Iris pigment epithelial cell (primary cell): Measurements from ENCODE around the gene DNM3.

Source experiments
- DNase-seq: peaks from one replicate; pipeline ENCODE4 v3.0.0-alpha.2; 2011; ENCODE audit warnings: low read depth

Gene DNM3

GRCh38 chr1:172395576-172395975 is 554.3 kb downstream of the DNM3 start:
- DNase-seq, result no peak

DNA sequence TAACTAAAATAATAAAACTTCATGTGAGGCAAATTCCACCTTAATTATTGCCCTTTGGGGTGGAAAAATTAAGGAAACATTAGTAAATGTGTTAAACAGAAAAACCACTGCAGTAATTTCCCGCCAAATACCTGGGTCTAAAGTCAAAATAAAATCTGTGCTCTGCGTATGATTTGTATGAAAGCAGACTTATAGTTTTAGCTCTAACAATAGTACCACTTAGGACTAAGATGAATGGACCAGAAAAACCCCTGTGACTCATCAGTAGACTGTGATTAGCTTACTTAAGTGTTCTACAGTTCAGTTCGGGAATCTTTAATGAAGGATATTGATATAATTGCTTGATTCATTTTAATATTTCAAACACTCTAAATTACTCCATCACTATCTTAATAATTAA is 555.9 kb downstream of the DNM3 start:
- peak; percentile 79 for DNase-seq

GRCh38 chr1:172397633-172398032 is 556.3 kb downstream of the DNM3 start:
- DNase-seq, result no peak

GRCh38 chr1:172398193-172398592 is 556.9 kb downstream of the DNM3 start:
- peak; percentile 54 for DNase-seq

DNA sequence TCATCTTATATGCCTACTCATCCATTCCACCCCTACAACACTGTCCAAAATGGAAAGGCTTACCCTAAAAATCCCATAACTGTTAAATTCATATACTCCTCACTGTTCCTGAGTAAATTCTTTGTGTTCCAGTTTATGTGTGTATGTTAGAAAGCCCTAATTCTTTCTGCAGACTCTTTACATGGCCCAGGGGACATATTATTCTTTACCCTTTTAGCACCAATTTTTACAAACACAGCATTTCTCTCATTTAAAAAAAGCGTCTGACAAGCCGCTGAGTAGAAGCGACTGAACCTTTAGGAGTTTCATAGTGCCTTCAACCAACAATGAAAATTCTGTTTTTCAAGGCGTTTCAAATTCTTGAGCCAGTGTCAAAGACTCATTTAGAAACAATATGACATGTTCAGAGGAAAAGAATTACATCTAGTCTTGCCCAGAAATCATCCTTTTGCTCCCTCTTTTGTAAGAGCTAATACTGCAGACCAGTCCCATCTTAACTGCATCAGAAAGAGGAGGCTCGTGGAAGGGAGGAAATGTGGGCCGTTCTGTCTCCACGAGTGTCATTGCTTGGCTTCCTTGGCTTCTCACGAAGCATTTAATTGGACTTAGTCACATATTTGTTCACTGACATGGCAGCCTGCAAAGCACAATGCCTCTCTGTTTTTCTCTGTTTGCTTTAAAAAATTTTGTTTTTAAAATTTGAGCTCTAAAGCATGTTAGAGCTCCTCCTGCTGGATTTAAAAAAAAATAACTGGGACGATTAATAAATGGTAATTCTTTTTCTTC is 557.9 kb downstream of the DNM3 start:
- peak; percentile 91 for DNase-seq

GRCh38 chr1:172399756-172400721 is 558.7 kb downstream of the DNM3 start:
- no peak for DNase-seq

GRCh38 chr1:172400722-172401105 is 559.4 kb downstream of the DNM3 start:
- no peak for DNase-seq

- DNase-seq, result no peak
Measured at GRCh38 chr1:172401477-172401876, 560.2 kb downstream of the DNM3 start.

- no peak for DNase-seq
Measured at GRCh38 chr1:172401892-172402291, 560.6 kb downstream of the DNM3 start.

- DNase-seq, result no peak
Measured at GRCh38 chr1:172402878-172403569, 561.7 kb downstream of the DNM3 start.

DNA sequence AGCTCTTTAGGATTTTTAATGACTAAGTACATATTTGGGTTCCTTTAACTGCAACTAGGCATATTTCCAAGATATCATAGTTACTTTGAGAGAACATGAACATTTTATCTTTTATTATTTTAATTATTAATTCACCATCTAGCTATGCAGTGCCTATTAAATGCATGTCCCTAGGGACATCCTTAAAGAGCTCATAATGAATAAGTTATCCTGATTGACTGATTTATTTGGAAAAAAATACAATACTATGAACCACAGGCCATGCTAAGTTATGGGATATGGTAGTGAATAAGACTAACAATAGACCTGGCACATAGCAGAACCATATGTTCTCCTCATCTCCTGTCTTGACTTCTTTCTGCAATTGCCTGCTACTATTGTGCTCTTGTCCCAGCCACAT is 562.8 kb downstream of the DNM3 start:
- no peak for DNase-seq

- DNase-seq, result no peak
Measured at GRCh38 chr1:172405912-172406311, 564.6 kb downstream of the DNM3 start.

DNA sequence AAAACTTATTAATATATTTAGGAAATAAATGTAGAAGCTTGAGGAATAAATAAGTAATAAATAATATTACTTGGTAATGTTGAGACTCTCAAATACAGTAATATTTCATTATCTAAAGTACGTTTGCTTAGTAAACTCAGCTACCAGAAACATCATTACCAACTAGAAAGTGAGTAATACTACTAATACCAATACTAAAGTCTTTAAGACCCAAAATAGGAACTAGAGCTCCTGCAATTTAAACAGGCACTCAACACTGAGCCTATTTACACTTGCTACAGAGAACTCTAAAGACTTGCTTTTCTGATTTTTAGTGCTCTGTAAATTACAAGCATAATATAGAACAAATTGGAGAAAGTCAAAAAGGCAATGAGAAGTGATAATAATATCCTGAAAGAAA is 565.7 kb downstream of the DNM3 start:
- no peak for DNase-seq

DNA sequence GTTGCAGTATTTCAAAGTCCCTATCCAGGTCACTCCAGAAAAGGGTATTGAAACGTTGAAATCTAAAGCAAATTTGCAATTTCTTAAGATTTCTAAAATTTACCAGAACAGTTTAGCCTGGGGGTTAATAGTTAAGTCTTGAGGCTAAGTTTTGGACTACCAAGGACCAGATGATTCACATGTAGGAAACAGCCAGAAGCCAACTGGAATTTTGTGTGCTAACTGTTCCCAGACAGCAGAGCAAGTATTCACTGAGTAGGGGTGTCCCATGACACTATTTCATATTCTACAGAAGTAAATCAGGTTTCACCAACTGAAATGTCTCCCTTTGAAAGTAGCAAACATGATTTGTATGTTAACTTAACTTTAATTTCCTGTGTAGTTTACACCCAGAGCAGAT is 567.7 kb downstream of the DNM3 start:
- peak; percentile 67 for DNase-seq

DNA sequence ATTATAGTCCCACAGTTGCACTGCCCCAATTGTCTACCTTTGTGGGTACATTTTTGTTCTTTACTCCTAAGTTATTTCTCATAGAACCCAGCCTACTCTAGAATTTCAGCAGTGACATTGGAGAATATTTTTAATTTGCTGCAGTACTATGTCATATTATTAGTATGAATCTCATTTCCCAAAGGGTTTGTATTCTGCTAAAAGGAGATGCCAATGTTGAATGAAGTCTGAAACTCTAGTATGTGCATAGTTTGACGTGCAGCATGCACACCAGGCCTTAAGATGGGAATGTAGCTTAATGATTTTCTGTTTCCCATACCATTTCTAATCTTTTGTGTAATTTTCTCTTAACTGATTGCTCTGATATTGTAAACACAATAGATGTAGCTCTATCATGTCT is 568.7 kb downstream of the DNM3 start:
- no peak for DNase-seq

DNA sequence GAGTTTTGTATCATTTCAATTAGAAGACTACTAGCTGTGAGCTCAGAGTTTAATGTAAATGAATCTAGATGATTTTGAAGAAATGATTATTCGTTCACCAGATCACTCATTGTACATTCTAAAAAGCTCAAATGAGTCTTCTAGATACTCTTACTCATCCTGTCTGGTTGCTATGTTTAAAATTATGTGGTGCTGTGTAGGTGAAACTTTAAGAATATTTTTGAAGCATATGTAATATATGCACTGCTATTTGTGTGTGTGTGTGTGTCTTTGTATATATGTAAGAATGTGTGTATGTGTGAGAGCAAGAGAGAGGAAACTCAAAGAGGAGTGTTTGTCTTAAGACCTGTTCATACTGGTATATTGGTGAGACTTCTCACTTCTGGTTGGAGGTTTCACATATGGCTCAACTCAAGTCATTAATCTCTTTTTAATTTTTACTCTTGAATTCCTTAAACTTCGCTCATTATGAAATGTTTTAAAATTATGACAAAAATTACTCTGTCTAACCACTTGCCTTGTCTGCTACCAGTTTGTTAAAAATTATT is 570.6 kb downstream of the DNM3 start:
- no peak for DNase-seq

DNA sequence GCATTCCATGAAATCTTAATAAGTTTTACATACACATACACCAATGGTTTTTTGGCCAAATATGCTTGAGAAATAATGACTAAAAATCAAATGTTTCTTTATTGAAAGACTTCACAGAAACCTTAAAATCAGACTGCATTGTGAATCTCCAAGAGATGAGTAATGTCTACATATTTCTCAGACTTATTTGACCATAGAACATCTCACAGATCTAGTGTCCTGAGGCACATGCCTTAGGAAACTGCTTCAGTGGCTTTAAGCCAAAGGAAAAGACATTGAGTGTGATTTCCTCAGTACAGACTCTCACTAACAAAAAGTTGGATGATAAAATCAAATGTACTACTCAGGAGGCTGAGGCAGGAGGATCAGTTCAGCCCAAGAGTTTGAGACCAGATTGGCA is 573.0 kb downstream of the DNM3 start:
- DNase-seq, result peak; percentile 83

GRCh38 chr1:172416496-172417035 is 575.3 kb downstream of the DNM3 start:
- no peak for DNase-seq

DNA sequence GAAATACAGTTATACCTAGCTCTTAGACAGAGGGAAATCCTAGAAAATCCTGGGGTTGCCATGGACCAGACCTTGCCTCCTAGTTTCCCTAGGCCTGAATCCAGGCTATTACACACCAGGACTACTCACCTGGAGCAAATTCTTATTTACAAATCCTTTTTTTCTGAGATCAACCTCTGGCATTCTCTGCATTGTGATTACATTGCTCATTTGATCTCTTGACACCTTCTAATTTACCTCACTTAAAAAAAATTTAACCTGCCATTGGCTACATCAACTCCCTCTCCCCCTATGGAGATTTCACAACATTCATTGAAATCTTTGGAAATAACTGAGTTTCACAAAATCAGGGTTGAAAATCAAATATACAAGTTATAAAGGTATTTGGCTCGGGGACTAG is 576.3 kb downstream of the DNM3 start:
- no peak for DNase-seq

DNA sequence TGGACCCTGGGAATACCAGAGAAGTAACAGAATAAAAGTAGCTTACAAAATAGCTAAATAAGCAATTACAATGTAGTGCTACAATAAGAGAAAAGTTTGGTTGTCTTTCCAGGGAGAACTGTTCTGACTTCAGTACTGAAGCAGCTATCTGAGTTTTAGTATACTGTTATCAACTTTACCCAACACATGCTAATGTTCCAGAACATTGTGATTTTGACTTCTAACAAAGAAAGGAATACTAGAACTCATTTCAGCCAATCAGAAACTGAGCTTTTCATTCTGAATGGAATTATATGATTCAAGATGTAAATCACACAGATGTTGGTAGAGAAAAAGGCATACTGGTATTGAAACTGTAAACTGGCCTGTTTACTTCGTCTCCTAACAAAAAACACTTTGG is 579.1 kb downstream of the DNM3 start, which contains the start of gene C1orf105:
TSS of gene C1orf105 (plus strand) at position 301 of the 400 bp plus-strand sequence. CDS start 201 bp downstream, outside the sequence.
- DNase-seq, result no peak

GRCh38 chr1:172421974-172422604 is 580.8 kb downstream of the DNM3 start:
- no peak for DNase-seq
